Measurements from ENCODE around the gene BICRAL.
"Not testable (repeated sequence)": the region's sequence is repeated elsewhere in the genome, so short reads cannot be mapped to it uniquely, and the experiment has no call there.

DNA sequence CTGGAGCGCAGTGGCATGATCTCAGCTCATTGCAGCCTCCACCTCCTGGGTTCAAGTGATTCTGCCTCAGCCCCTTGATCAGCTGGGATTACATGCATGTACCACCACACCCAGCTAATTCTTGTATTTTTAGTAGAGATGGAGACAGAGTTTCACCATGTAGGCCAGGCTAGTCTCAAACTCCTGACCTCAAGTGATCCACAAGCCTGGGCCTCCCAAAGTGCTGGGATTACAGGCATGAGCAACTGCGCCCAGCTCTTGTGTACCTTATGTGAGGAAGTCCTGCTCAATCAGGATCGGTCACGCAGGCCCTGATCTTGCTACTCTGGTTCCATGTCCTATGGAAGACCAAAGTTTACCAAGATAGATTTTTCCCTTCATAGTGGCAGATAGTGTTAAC, 106.3 kb downstream of the BICRAL start:
- not testable (repeated sequence) for TF ChIP-seq CTCF, POLR2A (IDR thresholded peaks at IDR 0.05)

Data from thyroid gland (tissue), 4 donors.